GM18867 (cell line): ENCODE data around the gene FBXL17.

Source experiments
- ATAC-seq: cut with Tn5 transposase; IDR thresholded peaks from one replicate; pipeline ENCODE4 v1.9.1; 2021; ENCODE audit warnings: mild to moderate bottlenecking, moderate library complexity; ENCODE audit not compliant: unreplicated experiment

Gene FBXL17

GRCh38 chr5:108375768-108376167 lies 6.1 kb downstream of the FBXL17 start:
- ATAC-seq: no peak

GRCh38 chr5:108373426-108373825 lies 8.5 kb downstream of the FBXL17 start:
- no peak for ATAC-seq

GRCh38 chr5:108372369-108372768 lies 9.5 kb downstream of the FBXL17 start:
- ATAC-seq: no peak

GRCh38 chr5:108371263-108371662 lies 10.6 kb downstream of the FBXL17 start:
- no peak for ATAC-seq

DNA sequence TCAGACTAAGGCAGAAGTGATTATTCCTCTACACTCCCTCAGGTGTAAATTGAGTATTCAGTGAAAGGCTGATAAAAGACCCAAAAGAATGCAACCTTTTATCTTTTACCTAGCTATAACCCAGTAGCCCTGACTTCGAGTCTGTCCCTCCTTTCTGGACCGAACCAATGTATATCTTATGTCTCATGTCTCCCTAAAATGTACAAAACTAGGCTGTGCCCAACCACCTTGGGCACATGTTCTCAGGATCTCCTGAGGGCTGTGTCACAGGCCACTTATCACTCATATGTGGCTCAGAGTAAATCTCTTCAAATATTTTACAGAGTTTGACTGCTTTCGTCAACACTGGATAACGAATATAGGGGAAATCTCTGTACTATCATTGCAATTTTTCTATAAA lies 12.7 kb downstream of the FBXL17 start:
- no peak for ATAC-seq

DNA sequence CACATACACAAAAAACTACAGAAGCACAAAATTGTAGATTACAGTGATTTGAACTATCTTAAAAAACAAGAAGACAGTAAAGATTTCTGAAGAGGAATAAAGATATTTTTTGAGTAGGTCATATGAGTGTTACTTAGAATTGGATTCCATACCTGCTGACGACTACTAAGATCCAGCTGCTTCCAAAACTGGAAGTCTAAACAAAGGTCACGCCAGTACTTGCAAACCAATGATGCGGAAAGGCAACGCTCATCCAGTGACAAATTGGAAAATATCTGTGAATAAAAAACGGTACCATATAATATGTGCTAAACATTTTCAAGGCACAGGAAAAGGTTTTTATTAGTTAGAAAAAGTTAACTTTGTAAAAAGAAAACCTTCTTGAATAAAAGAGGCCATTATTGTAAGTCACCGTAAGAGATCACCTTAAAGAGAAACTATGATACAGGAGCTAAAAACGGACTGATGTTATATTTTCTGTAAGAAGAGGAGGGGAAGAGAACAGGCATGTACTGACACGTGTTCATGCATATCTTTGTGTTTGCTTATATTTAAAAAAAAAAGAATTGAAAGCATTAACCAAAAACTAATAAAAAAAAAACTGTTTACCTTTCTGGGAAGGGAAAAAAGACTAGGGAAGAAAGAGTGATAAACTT lies 14.1 kb downstream of the FBXL17 start:
- no peak for ATAC-seq

DNA sequence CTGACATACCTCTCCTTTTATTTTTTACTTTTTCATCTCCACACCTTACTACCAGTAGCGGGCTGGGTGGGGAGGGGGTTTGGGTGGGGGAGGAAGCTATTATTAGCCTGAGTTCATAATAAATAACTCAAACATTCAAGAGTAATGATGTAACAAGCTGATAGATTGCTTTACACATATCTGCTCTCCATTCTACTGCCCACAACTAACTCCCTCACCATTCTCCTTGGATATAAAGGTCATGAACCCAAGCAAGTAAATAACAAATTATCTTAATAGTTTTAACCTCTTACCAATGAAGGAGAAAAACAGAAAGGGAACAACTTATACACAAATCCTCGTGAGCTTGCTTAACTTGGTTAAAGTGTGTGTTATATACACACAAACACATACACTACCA lies 15.4 kb downstream of the FBXL17 start:
- ATAC-seq: no peak

DNA sequence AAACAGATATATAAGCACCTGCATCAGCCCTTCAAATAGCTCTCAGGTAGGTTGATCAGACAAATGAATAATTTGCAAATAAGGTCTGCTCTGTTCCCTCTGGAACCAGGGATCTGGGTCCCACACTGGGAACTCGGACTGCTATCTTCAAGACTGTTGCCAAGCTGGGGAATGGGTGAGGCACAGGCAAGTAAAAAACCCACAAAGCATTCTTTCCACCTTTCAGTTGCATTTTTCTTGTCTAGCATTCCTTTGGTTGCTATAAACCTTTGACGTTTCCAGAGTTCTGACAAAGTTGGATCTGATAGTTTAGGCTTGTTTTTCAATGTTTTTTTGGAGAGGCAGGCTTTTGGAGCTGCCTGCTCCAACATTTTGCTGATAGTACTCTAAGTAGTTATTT lies 20.1 kb downstream of the FBXL17 start:
- ATAC-seq: no peak

DNA sequence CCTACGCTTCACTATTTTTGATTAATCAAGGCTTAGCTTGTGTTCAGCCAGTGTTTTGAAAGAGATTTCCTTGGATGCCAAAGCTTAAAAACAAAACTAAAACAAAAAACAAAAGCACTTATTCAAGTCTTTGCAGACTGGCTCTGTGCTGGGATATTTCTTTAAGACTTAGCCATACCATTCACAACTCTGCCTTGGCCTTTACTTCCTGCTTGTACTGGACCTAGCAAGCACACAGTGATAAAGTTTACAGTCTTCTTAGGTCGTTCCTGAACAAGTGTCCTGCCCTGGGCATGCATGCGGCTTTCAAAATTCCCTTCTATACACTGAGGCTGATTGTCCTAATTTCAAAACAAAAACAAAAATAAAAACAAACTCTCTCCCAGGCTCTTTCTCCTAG lies 20.7 kb downstream of the FBXL17 start:
- no peak for ATAC-seq

DNA sequence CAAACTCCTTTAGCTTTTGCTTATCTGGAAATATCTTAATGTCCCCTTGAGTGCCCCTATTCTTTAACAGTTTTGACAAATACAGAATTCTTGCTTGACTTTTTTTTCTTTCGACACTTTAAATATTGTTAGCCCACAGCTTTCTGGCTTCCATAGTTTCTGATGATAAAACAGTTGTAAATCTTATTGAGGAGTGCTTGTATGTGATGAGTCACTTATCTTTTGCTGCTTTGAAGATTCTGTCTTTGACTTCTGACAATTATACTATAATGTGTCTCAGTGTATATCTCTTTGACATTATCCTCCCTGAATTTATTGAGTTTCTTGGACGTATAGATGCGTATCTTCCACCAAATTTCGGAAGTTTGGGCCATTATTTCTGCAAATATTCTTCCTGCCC lies 21.6 kb downstream of the FBXL17 start:
- no peak for ATAC-seq

- ATAC-seq: no peak
Measured at GRCh38 chr5:108356286-108356685, 25.6 kb downstream of the FBXL17 start.

- ATAC-seq: no peak
Measured at GRCh38 chr5:108353087-108353486, 28.8 kb downstream of the FBXL17 start.

- ATAC-seq: peak; percentile 74
Measured at GRCh38 chr5:108345541-108346171, 36.2 kb downstream of the FBXL17 start.

GRCh38 chr5:108344103-108344822 lies 37.6 kb downstream of the FBXL17 start:
- no peak for ATAC-seq

DNA sequence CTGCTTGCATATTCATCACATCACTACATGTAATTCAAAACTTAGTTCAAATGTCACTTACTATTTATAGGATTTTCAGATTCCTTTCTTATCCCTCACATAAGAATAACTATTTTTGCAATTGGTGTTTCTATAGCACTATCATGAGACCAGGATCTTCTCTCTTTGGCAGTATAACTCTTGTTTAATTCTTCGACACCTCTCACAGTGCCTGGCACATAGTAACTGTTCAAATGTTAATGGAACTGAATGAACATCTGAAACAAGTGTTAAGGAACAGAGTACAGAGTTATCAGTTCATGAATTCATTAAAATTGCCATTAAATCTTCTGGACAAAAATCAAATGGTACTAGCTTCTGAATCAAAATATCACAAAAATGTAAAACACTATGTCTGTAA lies 40.0 kb downstream of the FBXL17 start:
- ATAC-seq: no peak

DNA sequence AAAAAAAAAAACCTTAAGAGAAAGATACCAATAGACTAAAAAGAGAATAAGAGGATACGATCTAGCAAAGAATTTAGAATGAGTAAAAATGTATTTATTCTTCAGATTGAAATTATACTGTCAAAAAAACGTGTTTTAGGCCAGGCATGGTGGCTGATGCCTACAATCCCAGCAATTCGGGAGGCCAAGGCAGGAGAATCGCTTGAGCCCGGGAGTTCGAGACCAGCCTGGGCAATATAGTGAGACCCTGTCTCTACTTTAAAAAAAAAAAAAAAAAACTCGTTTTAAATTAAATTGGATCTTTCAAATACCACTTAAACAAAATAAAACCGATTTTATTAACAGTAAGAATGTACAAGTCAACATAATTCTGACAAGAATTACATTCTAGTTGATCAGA lies 41.8 kb downstream of the FBXL17 start:
- ATAC-seq: no peak

GRCh38 chr5:108339220-108339619 lies 42.7 kb downstream of the FBXL17 start:
- ATAC-seq: no peak

DNA sequence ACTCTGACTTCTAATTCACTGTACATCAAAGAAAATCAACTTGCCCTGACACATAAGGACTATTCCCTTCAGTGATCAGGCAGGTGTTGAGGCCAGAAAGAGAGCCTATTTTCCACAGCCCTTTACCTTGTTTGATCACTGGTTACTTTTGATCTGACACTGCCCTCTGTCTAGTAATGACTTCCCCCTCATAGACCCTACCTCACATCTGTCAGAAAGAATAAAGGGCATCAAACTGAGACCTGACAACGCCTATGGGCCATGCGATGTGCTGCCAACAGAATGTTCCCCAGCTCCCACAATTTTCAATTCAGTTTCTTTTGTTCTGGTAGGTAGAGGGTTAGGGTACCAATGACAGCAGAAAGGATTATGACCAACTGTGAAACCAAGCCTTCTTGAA lies 47.7 kb downstream of the FBXL17 start:
- ATAC-seq: no peak

DNA sequence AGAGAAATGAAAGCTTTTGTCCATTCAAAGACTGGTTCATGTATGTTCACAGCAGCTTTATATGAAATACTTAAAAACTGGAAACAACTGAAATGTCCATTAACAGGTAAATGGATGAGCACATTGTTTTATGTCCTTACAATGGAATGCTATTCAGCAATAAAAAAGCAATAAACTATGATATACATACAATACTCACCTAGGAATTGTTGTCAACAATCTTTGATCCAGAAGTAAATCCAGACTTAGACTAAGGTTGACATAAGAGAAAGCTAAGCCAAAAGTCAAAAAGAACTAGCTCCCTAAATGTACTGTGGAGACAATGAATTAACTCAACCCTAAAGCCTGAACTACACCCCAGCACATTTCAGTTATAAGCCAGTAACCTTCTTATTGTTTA lies 54.9 kb downstream of the FBXL17 start:
- no peak for ATAC-seq

DNA sequence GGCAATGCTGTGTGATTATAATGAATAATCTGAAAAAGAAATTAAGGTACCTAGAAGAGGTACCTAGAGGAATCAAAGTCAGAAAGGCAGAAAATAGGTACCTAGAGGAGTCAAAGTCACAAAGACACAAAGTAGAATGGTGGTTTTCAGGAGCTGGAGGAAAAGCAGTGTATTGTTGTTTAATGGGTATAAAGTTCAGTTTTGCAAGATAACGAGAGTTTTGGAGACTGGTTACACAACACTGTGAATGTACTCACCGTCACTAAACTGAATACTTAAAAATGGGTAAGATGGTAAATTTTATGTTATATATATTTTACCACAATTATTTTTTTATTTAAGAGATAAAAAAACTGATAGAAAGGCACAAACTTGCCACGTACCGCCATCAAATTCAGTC lies 57.0 kb downstream of the FBXL17 start:
- no peak for ATAC-seq

DNA sequence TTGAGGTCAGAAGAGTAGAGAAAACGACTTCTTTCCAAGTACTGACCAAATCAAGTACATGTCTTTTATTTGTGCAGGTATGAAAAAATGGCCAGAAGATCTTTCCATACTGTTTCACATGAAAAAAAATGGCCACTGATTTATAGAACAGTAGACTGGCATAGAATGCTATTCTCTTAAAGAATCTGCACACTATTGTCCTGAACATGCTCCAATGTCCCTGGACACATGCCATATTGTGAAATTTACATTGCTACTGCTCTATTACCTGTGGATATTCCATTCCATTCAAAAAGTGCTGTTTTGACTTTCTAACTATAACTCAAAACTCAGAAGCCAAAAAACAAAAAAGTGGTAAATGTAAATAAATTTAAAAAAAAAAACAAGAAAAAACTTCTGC lies 60.6 kb downstream of the FBXL17 start:
- no peak for ATAC-seq

DNA sequence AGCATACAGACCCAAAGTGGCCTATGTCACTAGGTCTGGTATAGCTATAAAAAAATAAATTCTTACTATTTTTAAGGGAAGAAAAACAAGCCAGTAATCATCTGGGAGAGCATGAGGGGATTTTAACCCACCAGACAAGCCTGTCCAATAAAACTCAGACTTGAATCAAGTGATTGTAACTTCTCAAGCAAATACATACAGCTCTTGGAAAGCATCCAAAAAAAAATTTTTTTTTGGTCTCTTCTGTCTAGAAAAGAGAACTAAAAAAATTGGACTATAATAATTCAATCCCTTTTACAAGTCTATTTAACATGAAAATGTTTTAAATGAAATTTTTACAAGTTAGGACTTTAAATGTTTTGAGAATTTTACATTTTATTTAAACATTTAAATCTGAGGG lies 61.7 kb downstream of the FBXL17 start:
- no peak for ATAC-seq
